GM18907 (cell line): ENCODE measurements around the gene ELK4.

Source experiments
- ATAC-seq: cut with Tn5 transposase; IDR thresholded peaks from one replicate; pipeline ENCODE4 v1.9.1; 2021; ENCODE audit warnings: mild to moderate bottlenecking, moderate library complexity; ENCODE audit not compliant: unreplicated experiment

ELK4 gene

DNA sequence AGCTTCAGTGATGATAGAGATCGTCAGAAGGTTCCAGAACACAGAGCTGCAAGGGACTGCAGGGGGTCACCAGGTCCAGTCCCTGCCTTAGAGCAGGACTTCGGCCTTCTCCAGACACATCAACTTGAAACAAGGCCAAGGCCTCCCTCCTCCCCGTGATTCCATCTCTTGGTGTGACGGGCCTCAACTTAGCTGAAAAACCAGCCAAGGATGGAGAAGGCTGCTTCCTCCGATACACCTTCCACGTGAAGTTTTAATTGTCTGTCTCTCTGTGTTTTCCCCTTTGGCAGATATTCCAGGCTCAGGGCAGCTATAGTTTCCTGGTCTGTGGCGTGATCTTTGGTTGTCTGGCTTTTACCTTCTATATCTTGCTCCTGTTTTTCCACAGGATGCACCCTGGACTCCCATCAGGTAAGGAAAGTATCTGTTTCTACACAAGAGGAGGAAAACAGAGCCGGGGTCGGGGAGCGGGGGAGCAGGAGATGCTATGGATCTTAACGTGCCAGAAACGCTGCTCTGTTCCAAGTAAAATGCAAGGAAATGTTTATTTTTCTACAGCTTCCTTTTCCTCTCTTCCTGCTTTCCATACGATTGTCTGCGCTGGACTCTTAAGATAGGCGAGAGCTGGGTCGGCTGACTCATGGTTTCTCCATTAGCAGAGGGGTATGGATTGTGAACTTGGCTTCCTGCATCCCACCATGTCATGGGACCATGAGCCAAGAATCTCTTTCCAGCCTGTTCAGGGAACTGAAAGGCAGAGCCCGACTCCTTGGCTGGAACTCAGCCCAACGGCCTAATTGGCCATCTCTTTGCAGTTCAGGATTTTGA, 32.8 kb downstream of the ELK4 start:
- ATAC-seq = no peak

DNA sequence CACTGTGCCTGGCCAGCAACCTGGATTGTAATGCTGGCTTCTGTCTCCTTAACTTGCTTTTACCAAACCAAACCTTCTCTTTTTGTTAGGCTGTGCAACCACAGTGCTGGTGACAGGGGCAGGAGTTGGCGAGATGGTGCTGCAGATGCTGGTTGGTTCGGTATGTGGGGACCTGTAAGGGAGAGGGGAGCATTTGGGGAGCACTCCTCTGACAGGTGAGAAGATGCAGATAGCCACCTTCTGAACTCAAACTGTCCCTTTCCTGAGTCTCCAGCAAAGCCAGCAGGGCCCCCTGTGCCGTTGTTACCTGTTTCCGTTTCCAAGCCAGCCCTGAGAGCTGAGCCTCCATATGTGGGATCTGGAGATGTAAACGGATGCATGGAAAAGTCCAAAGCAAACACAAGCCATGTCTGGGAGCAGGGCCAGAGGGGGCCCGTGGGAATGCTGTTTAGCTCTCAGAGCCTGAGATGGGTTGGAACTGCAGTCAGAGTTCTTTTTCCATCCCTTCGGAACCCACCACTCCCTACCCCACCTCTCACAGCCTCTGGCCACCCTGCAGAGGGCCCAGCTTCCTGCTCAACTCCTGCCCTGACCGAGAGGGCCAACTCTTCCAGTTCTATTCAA, 34.0 kb downstream of the ELK4 start:
- no peak for ATAC-seq

DNA sequence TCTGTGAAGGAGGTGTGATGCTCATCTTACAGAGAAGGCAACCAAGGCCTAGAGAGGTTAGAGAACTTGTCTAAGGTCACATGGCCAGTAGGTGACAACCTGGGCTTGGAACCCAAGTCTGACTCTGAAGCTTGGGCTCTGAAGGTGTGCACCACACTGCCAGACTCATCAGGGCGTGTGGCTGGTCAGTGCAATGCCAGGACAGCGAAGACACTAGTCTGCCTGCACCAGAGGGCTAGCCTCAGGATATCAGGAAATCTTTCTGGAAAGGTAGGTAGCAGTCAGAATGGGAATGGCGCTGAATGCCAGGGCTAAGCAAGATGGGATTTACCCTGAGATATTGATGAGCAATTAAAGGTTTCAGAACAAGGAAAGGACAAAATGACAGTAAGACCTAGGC, 34.9 kb downstream of the ELK4 start:
- ATAC-seq = no peak

DNA sequence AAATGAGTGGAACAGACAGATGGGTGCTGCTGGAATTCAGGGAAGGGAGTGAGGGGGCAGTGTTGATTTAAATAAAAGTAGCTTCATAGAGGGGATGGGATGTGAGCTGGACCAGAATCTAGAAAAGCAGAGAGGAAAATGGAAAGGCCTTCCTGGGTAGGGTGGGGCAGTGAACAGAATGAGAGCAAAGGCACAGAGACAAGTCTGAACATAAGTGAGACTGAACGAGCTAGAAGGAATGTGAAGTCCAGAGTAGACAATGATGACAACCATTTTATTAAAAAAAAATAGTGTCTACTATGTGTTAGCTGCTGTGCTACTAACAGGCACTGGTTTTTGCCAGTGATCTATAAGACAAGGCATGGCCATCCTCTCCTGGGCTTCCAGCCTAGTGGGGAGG, 36.0 kb downstream of the ELK4 start:
- ATAC-seq = no peak

DNA sequence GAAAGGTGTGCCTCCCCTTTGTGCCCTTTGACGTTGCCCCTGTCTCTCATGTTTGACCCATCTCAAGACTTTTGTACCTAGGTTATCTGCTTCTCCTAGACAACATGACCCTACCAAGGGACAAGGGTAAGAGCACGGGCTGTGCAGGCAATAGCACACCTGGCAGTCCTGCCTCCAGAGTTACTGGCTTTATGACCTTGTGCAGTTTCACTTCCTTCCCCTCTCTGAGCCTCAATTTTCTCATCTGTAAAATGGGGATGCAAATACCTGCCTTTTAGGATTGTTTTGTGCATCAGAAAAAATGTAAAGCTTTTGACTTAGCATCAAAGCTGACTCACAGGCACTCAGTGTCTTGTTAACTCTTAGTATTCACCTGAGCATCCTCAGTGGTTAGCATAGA, 36.4 kb downstream of the ELK4 start:
- no peak for ATAC-seq

DNA sequence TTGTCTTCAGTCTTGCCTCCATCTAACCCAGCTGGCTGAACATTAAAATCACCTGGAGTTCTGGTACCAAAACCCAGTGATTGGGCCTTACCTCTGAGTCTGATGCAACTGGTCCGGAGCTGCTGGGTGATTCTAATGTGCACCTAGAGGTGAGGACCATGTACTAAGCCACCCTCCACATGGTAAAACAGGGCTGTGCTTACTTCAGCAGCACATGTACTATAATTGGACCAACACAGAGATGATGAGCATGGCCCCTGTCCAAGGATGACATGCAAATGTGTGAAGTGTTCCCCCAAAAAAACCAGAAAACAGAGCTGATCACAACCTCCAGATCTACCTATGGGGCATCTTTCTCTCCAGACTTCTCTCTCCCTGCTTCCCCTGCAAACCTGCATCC, 37.0 kb downstream of the ELK4 start:
- ATAC-seq = no peak

DNA sequence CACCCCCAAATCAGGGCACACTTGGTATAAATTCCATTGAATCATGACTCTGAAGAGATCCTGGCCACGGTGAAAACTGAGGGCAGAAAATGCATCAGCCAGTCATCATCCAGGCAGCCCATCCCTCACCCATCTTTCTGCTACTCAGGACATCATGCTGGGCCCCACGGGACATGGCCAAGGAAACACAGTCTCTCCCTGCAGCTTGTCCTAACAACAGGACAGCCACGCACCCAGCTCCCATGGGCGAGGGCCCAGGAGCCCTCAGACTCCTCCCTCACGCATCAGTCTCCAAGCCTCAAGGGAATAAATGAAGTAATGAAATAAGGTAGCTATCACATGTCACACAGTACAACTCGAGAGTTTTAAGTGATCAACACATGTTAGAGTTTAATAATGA, 37.8 kb downstream of the ELK4 start:
- ATAC-seq = no peak

DNA sequence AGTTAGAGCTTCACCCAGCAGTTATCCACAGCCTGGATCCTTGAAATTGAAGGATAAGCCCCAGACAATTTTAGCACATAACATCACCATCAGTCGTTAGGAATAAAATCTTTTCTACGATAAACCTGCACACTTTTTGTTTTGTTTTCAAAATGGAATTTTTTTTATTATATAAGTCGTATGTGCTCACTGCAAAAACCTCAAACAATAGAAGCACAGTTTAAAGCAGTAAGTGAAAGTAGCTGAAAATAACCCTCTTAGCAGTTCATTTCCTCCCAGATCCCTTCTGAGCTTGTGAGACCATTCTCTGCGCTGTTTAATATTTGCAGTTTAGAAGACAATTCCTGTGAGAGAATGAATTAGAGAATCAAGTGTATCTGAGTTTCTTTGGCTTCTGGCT, 38.3 kb downstream of the ELK4 start:
- ATAC-seq = no peak

DNA sequence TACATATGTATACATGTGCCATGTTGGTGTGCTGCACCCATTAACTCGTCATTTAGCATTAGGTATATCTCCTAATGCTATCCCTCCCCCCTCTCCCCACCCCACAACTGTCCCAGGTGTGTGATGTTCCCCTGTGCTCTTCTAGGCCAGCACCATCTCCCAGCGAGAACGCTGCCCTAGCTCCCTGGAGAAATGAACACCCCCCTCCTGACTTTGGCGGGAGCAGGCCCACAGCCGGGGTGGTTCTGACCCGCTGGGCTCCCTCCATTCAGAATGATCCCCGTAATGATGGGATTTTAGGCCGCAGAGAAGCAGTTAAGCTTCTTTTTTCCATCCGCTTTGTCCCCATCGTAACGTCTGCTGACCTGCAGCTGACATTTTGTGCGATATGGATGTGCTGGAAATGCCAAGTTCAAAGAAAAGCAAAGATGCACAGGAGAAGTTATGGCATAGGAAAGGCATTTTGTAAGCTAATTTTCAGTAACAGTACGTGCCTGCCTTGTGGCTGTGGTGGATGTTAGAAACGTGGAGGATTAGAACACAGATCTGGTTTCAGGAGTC, 39.3 kb downstream of the ELK4 start:
- no peak for ATAC-seq

DNA sequence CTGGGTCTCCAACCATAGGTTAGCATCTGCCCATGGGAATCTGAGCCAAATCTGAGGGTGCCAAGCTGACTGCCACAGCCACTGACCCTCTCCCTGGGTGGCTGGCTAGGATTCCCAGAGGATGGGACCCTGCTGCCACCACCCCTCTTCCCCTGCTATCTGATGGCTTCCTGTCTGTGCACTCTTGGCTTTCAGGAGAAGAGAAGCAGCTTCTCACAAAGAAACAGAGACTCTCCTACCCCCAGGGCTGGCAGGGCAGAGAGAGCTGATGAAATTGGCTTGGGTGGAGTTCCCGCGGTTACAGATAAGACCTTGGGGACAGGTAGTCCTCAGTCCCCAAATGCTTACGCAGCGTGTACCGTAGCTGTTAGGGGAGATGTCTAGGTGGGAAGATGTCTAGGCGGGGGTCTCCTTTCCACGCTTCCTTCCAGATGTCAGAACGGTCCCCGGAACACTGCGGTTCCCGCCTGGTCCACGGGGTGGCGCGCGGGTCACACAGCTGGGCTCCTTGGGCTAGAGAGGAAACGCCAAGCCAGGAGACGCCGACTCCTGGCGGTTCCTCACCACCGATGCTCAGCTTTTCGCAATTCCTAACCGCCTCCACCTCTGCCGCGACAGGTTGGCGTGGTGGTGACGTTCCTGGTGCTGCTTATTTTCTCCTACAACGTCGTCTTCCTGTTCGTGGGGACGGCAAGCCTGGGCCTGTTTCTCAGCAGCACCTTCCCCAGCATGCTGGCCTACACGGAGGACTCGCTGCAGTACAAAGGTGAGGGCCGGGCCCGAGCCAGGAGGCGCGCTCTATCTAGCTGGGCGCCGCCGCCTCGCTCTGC, 40.1 kb downstream of the ELK4 start:
- ATAC-seq = peak; percentile 77

DNA sequence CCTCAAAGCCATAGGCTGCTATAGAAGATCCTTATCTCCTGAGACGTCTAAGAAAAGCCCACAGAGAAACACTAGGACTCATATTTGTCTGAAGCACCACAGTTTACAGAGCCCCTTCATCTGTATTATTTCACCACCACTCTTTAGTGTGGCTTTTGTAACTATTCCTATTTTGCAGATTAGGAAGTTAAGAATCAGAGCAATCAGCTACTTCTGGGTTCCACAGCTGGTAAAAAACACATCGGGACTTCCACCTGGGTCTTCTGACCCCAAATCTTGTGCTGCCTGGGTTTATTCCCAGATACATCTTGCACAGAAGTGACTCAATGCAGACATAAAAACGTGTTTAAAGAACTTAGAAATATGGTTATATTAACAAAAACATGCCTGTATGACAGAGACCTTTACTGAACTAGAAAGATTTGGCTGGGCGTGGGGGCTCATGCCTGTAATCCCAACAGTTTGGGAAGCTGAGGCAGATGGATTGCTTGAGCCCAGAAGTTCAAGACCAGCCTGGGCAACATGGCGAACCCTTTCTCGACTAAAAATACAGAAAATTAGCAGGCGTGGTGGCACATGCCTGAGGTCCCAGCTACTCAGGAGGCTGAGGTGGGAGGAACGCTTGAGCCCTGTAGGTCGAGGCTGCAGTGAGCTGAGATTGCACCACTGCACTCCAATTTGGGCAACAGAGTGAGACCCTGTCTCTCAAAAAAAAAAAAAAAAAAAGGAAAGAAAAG, 40.9 kb downstream of the ELK4 start:
- ATAC-seq = no peak

DNA sequence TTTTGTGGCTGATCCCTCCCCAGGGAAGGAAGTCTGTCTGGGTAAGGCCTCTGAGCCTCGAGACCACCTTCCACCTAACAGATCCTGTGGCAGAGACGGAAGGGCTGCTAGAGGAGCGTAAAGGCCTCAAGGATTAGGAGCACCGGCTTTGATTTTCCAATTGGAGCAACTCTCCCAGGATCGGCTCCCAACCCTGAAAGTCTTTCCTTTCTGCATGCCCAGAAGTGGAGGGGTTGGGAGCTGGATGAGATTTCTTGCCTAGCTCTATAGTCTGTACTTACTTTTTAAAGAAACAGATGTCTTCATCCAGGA, 41.4 kb downstream of the ELK4 start:
- no peak for ATAC-seq

DNA sequence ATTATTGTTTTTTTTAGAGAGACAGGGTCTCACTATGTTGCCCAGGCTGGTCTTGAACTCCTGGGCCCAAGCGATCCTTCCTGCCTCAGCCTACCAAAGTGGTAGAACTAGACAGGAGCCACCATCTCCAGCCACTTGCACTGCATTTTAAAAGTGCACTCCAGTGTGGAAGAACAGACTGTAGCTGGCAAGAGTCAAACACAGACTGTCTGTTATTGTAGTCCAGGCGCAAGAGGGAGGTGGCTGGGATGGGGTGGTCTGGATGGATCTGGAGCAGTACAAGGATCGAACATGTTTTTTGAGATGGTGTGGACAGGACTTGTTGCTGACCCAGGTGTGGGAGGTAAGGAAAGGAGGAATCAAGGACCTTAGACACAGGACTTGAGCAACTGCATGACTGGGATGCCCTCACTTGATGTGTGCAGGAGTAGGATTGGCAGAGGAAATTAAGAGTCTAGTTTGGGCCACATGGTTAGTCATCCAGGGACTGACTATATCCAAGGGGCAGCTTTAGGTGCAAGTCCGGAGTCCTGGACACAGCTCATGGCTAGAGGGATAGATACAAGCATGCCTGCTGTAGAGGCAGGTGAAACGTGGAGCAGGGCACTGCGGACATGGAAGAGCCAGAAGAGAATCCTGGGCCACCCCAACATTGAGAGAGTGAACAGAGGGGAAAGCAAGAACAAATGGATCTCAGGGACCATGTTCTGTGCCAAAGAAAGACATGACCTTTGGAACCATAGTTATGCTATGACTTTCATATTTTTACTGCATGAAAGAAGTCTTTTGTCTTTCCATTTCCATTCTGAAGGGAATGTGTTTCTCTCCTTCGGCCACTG, 42.0 kb downstream of the ELK4 start:
- ATAC-seq = no peak

DNA sequence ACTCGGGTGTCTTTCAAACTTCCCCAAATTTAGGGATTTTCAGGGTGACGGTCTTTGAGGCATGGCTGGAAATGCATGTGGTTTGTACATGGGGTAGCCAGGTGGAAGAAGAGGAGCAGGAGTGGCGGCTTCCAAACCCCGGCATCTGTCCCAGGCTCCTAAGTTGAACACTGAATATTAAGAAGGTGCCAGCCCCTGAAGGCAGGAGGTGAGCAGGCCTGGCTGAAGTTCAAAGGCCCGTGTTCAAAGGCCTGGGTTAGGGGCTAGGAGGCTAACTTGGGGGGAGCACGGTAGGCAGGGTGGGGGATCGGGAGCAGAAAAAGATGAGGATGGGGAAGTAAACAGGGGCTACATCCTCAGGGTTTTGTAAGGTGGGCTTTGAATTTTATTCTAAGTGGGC, 42.8 kb downstream of the ELK4 start:
- ATAC-seq = no peak

DNA sequence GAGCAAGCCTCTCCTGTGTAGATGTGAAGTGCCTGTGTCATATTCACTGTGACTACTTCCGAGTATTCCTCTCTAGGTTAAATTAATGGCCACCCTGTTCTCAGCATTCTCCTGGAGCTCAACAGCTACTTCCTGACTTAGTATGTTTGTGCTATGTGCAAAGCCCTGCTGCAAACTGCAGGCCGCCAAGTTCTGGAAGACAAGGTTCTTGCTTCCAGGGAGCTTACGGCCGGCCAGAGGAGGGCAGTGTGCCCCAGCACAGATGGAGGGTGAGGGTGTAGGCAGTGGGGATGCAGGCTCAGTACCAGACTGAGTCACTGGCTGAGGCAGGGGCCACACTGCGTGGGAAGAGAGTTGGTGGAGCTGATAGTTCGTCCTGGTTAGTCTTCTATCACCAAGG, 43.2 kb downstream of the ELK4 start:
- no peak for ATAC-seq

DNA sequence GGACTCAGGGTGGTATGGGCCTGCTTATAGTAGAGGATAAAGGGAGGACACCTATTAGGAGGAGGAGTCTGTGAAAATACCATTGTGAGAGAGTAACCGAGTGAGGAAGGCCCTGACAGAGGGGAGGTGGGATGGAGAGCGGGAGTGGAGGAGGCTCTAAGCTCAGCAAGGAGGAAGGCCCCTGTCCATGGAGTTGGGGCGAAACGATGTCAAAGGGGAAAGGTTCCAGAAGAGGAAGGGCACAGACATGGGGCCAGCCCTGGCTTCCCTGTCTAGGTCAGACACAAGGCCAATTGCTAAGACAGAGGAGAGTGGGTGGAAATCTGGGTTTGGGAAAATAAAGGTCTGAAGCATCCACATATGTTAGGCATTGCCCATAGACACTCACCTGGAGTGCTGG, 44.2 kb downstream of the ELK4 start:
- ATAC-seq = no peak

DNA sequence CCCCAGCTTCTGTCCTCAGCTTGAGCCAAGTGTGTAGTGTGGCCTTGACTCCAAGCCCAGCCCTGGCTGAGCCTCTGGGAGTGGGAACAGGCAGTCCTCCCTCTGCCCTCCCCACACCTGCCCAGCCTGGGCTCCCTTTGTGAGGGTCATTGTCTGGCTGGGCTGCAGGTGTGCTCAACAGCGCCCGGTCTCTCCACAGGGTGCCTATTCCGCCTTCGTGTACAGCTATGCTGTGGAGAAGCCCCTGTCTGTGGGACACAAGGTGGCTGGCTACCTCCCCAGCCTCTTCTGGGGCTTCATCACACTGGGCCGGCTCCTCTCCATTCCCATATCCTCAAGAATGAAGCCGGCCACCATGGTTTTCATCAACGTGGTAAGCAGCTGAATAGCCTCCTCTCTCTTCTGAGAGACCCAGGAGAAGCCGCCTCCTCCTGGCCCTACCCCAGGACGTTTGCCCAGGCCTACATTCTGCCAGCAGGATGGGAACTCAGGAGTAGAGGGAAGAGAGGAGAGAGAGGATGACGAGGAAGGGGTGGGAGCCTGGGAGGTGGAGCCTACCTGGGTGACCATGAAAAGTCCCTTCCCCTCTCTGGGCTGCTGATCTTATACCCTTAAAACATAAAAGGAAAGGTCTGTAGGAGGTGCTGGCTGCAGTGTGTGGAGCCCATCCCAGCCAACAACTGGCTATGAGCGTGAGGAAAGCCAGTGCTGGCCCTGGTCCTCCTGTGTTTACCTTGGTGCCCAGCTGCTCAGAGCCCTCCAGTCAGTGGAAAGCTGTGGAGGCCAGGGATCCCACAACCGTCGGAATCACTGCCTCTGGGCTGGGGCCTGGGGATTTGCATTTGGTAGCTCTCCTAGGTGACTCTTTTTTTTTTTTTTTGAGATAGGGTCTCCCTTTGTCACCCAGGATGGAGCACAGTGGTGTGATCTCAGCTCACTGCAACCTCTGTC, 45.7 kb downstream of the ELK4 start:
- ATAC-seq = no peak

DNA sequence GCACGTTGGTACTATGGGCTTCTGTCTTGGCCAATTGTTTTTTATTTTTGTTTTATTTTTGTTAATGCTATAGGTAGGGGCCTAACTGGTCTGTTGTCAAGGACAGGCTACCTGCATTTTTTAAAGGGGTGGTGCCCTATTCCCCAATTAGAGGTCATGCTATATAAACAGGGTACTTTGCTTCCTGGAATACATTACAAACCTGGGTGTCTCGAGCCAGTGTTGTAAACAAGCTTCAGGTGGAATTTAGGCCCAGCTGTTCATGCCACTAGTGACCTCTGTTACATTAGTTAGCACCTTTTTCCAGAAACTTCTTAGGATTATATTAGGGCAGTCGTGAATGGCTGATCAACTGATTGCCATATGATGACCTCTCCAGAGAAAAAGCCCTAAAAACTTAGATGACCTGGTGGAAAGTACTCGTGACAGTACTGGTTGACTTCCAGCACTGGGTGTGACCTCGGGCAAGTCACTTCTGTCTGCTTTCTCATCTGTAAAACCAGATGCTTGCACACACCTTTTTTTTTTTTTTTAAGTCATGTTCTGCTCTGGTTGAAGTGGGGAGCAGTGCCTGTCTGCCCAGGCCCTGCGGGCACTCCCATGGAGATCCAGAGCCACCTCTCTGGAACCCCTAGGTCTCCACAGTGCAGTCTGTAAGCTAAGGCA, 46.5 kb downstream of the ELK4 start:
- ATAC-seq = no peak

DNA sequence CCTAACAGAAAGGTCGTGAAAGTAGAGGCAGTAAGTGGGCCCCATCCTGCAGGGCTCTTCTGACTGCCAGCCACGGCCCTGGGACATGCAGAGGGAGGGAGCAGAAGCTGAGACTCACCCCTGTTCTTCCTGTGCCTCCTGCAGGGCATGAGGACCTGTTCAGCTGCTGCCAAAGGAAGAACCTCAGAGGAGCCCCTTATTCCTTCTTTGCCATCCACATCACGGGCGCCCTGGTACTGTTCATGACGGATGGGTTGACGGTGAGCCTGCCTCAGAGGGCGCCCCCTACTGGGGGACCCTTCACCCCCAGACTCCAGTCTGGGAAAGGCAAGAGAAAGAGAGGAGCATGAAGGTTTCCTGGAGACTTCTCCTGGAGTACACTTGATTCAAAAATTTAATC, 47.1 kb downstream of the ELK4 start:
- ATAC-seq = no peak
